Psoas muscle (tissue), 8 donors: Measurements from ENCODE around the gene KMT5B. TPM values are rescaled to one million over a fixed set of nuclear protein-coding genes. Genes with fewer than 3 reads are reported as not detected.
"Not testable (repeated sequence)": the region's sequence is repeated elsewhere in the genome, so short reads cannot be mapped to it uniquely, and the experiment has no call there.

Experiments used
- ATAC-seq, 4 donors: fragments of 200-7000 bp; cut with Tn5 transposase; one replicate each; pipeline ENCODE4 v1.9.1; 2020; ENCODE audit warnings: moderate library complexity in 3 of 4, mild to moderate bottlenecking in 2 of 4
- DNase-seq, 2 donors: peaks; one replicate each; pipeline ENCODE4 v3.0.0-alpha.2; 2020
- H3K27ac ChIP-seq: fragments of 200-600 bp; one replicate; pipeline ENCODE4 v1.8.0; 2022
- H3K27me3 ChIP-seq, 3 donors: fragments of 200-600 bp in 1 of 3; one replicate each; pipeline versions ENCODE4 v1.6.1 to v1.8.0; 2013 to 2022; ENCODE audit warnings: low read length in 2 of 3, mild to moderate bottlenecking in 2 of 3, moderate library complexity in 1 of 3; ENCODE audit not compliant: insufficient read depth in 3 of 3
- H3K36me3 ChIP-seq, 2 donors: fragments of 200-600 bp in 1 of 2; one replicate each; pipeline versions ENCODE4 v1.6.1 to v1.8.0; 2013 to 2022; ENCODE audit warnings: low read depth in 1 of 2, mild to moderate bottlenecking in 1 of 2, moderate library complexity in 1 of 2; ENCODE audit not compliant: insufficient read depth in 1 of 2
- H3K4me1 ChIP-seq: fragments of 200-600 bp; one replicate; pipeline ENCODE4 v1.8.0; 2022
- H3K4me3 ChIP-seq: fragments of 200-600 bp; one replicate; pipeline ENCODE4 v1.8.0; 2022; ENCODE audit warnings: mild to moderate bottlenecking
- H3K9me3 ChIP-seq: fragments of 200-600 bp; one replicate; pipeline ENCODE4 v1.8.0; 2022
- CTCF ChIP-seq: fragments of 200-600 bp; IDR thresholded peaks from one replicate; pipeline ENCODE4 v1.8.0; 2022; ENCODE audit warnings: antibody characterized with exemption
- WGBS, 3 donors: extraction: QIAGEN DNeasy Blood & Tissue Kit; methylation state at CpG; one replicate each; pipeline versions ENCODE4 v1.1.6 to v1.1.7; 2013; 5-methylcytosine and 5-hydroxymethylcytosine counted together
- intact Hi-C, 2 donors: fragments of 100-400 bp; cut with DNase I; formaldehyde crosslinking; loops; one replicate each; pipeline versions ENCODE4 v1.11.0 to v1.14.2; 2022
- polyA plus RNA-seq, 3 donors: library from polyadenylated mRNA; stranded (reverse); fragments of 200-250 nt; gene quantifications; one replicate each; pipeline ENCODE4 v1.2.3, GENCODE V29; 2013
- total RNA-seq, 4 donors: library from RNA; stranded (reverse); fragmentation: NEBNext Ultra II Directional in 2 of 4; extraction: Animal tissue kit (Norgen Biotek cat#: 25700) in 2 of 4; gene quantifications; one replicate each; pipeline versions ENCODE4 v1.2.1 to v1.2.4, GENCODE V29; 2021 to 2023
- donor health status: healthy with polysubstance abuse.
- donor health status: DM: no; HTN: no; CAD: no; lungs with moderate emphysema.
- donor health status: Bipolar disorder and iron deficiency.
- donor health status: healthy.
- donor health status: DM: yes; HTN: yes; CAD: no.
- donor health status: DM: no; HTN: no; CAD: no.
- donor health status: DM: no; HTN: no; CAD: no.
- donor health status: DM: yes; HTN: yes; CAD: no.

Gene KMT5B
- total and polyA plus RNA-seq, 7 donors, result 9.8 to 27.6 (median 18.1) TPM

- no peaks in the 10 kb centered on the region for H3K9me3 ChIP-seq
- no peak overlapping the region for H3K27ac ChIP-seq
- H3K4me3 ChIP-seq, result no peak overlapping the region
- no peak for ATAC-seq
- DNase-seq, result no peak
- intact Hi-C loops, result loop anchor here (2.0 to 5.0 kb wide), 3 partner anchors 40 to 191 kb away; no protein-coding TSS in a partner anchor
- peaks cover 4% of the 10 kb centered on the region for H3K4me1 ChIP-seq
- no peaks in the 10 kb centered on the region for H3K27me3 ChIP-seq
- no peak for TF ChIP-seq CTCF
- WGBS, 3 donors, result 68 to 72% (median 69%) methylated on average over 9 of the region's 9 CpGs
- peaks cover 3 to 13% of the 10 kb centered on the region in 2 donors for H3K36me3 ChIP-seq
Observed at GRCh38 chr11:68256331-68256741, 43.2 kb upstream of the KMT5B start.

DNA sequence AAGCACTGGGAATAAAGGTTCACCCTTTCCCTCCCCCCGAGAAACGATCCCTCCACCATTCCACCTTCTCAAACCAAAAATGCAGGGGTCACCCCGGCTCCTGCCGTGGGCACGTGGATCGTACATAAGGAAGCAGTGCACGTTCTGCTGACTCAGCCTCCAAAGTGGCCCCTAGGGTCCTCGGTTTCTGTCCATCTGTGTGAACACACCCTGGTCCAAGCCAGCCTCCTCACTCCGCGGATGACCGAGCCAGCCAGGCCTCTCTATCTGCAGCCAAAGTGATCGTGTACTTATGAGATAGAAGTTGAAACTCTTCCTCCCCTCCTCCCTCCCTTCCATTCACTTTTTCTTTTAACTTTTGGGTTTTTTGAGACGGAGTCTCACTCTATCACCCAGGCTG, 42.4 kb upstream of the KMT5B start:
- Histone ChIP-seq H3K27ac (no peak overlapping the region), H3K36me3 (peaks cover 0 to 5% of the 10 kb centered on the region in 2 donors), H3K9me3 (no peaks in the 10 kb centered on the region), H3K4me1 (peaks cover 4% of the 10 kb centered on the region), H3K4me3 (no peak overlapping the region), H3K27me3 (no peaks in the 10 kb centered on the region)
- no peak for TF ChIP-seq CTCF
- ATAC-seq (no peak), DNase-seq (peak; percentile 46 to 71)
- 64 to 75% (median 67%) methylated on average over 13 of the region's 13 CpGs for WGBS, 3 donors
- intact Hi-C loops, result loop anchor here (5.0 kb wide), 2 partner anchors 127 to 192 kb away; no protein-coding TSS in a partner anchor

DNA sequence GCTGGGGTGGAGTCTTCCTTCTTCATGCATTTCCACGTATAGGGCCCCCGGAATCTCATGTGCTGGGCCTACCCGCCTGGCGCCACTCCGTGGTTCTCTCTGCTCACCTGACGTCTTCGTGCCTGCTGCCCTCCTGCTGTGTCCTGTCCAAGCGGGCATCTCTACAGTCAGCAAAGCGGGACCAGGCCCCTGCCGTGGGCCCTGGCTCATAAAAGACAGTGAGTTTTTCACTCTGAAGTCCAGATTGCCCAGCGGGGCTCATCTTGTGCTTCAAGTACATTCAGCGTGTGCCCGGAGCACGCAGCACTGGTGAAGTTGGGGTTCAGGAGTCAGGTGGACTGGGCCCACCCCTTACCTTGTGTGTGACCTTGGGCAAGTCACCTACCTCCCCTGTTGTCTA, 41.3 kb upstream of the KMT5B start:
- Histone ChIP-seq H3K27ac (no peak overlapping the region), H3K36me3 (no peaks in the 10 kb centered on the region), H3K4me3 (no peak overlapping the region), H3K9me3 (no peaks in the 10 kb centered on the region), H3K27me3 (no peaks in the 10 kb centered on the region), H3K4me1 (peaks cover 4% of the 10 kb centered on the region)
- DNase-seq (no peak), ATAC-seq (no peak)
- intact Hi-C loops, result no loop called here
- no peak for TF ChIP-seq CTCF
- WGBS, 3 donors, result 94 to 97% (median 96%) methylated on average over 13 to 14 of the region's 14 CpGs

- no peak overlapping the region for H3K27ac ChIP-seq
- intact Hi-C loops, result no loop called here
- no peaks in the 10 kb centered on the region for H3K9me3 ChIP-seq
- ATAC-seq, result no peak
- no peaks in the 10 kb centered on the region for H3K27me3 ChIP-seq
- no peaks in the 10 kb centered on the region for H3K4me1 ChIP-seq
- H3K36me3 ChIP-seq, result no peaks in the 10 kb centered on the region
- DNase-seq, result no peak
- 94 to 95% (median 95%) methylated on average over 3 of the region's 3 CpGs for WGBS, 3 donors
- H3K4me3 ChIP-seq, result no peak overlapping the region
- no peak for TF ChIP-seq CTCF
Observed at GRCh38 chr11:68251765-68252164, 38.7 kb upstream of the KMT5B start.

GRCh38 chr11:68244912-68245311, 31.8 kb upstream of the KMT5B start:
- H3K27me3 ChIP-seq, H3K27ac ChIP-seq, DNase-seq, H3K4me1 ChIP-seq, H3K9me3 ChIP-seq, H3K4me3 ChIP-seq, ATAC-seq, intact Hi-C loops, H3K36me3 ChIP-seq: not testable (repeated sequence)
- WGBS, 3 donors, result 82 to 93% (median 84%) methylated on average over 5 of the region's 5 CpGs

- WGBS, 3 donors, result 100% methylated on average over 1 of the region's 1 CpG
- DNase-seq, H3K36me3 ChIP-seq, H3K4me1 ChIP-seq, H3K27me3 ChIP-seq, H3K27ac ChIP-seq, H3K9me3 ChIP-seq, H3K4me3 ChIP-seq, intact Hi-C loops, ATAC-seq: not testable (repeated sequence)
Observed at GRCh38 chr11:68243847-68244246, 30.8 kb upstream of the KMT5B start.
